Colonic mucosa (tissue), 4 donors: ENCODE results near the gene SPRYD4. TPM values are rescaled to one million over a fixed set of nuclear protein-coding genes. Genes with fewer than 3 reads are reported as not detected.
A peak's percentile ranks its signal among the peaks of the same experiment; 100 is the strongest.

Experiments
- DNase-seq: peaks from one replicate; pipeline ENCODE4 v3.0.0-alpha.2; 2020
- H3K27ac ChIP-seq: fragments of 200-600 bp; one replicate; pipeline ENCODE4 v1.8.0; 2021
- H3K27me3 ChIP-seq: fragments of 200-600 bp; one replicate; pipeline ENCODE4 v1.8.0; 2021
- H3K36me3 ChIP-seq: fragments of 200-600 bp; one replicate; pipeline ENCODE4 v1.8.0; 2021
- H3K4me1 ChIP-seq: fragments of 200-600 bp; one replicate; pipeline ENCODE4 v1.8.0; 2021; ENCODE audit warnings: mild to moderate bottlenecking
- H3K4me3 ChIP-seq: fragments of 200-600 bp; one replicate; pipeline ENCODE4 v1.8.0; 2021
- H3K9ac ChIP-seq, 2 donors: one replicate each; pipeline ENCODE4 v1.7.0; 2013; ENCODE audit warnings: control low read depth in 2 of 2, low read depth in 2 of 2, low read length in 2 of 2
- H3K9me3 ChIP-seq: fragments of 200-600 bp; one replicate; pipeline ENCODE4 v1.8.0; 2021
- intact Hi-C: fragments of 100-400 bp; cut with DNase I; formaldehyde crosslinking; loops from one replicate; pipeline ENCODE4 v1.14.1; 2022
- total RNA-seq, 2 donors: library from RNA; stranded (reverse); fragmentation: NEBNext Ultra II Directional in 1 of 2; extraction: Animal tissue kit (Norgen Biotek cat#: 25700) in 1 of 2; gene quantifications; one replicate each; pipeline ENCODE4 v1.2.1, GENCODE V29; 2021
- TF ChIP-seq, protein P1 (sequence below): fragments of 200-600 bp; IDR thresholded peaks from one replicate; pipeline ENCODE4 v1.8.0; 2022; ENCODE audit warnings: antibody characterized with exemption, mild to moderate bottlenecking
- donor health status: healthy.
- donor health status: DM: no; HTN: no; CAD: no.
- donor health status: DM: no; HTN: no; CAD: no.

The SPRYD4 gene
- total RNA-seq = 1 to 10 TPM; 4.0 to 4.2 TPM

DNA sequence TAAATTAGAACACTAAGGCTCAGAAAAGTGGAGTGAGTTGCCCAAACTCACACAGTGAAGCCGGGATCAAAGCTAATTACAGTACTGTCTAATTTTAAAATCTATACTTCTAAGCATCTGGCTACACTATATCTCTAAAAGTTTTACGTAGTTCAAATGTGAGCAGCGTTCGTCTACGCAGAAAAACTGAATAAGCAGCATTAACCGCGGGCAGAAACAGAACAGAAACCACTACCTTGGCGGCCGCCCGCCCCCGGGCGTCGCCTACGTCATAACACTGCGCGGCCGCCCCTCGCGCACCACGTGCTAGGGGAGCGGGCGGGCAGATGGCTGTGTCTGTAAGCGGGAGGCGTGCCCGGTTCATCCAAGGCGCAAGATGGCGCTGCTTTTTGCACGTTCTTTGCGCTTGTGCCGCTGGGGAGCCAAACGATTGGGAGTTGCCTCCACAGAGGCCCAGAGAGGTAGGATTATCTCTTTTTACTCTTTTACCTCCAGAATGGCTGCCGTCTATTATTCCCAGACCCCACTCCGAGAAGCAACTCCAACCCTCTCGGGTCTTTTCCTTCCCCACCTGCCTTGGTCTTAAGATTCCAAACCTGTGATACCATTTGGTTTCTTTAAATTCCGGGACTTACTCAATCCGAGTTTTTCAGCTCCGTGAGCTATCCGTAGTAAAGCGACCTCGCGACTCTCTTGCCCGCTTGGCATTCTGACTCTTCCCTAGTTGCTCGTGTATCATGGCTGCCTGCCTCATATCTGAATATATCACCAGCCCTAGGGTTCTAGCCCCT is at the start of gene SPRYD4:
Gene SPRYD4 (plus strand): TSS at position 363 of the 791 bp plus-strand sequence. CDS start 14 bp downstream, at position 377.
- no peaks in the 10 kb centered on the region for H3K9me3 ChIP-seq
- H3K9ac ChIP-seq = peak within 1 kb of the TSS; percentile 75 to 93
- TF ChIP-seq, protein P1, sequence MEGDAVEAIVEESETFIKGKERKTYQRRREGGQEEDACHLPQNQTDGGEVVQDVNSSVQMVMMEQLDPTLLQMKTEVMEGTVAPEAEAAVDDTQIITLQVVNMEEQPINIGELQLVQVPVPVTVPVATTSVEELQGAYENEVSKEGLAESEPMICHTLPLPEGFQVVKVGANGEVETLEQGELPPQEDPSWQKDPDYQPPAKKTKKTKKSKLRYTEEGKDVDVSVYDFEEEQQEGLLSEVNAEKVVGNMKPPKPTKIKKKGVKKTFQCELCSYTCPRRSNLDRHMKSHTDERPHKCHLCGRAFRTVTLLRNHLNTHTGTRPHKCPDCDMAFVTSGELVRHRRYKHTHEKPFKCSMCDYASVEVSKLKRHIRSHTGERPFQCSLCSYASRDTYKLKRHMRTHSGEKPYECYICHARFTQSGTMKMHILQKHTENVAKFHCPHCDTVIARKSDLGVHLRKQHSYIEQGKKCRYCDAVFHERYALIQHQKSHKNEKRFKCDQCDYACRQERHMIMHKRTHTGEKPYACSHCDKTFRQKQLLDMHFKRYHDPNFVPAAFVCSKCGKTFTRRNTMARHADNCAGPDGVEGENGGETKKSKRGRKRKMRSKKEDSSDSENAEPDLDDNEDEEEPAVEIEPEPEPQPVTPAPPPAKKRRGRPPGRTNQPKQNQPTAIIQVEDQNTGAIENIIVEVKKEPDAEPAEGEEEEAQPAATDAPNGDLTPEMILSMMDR = peak; percentile 25
- peak within 1 kb of the TSS; percentile 87 for H3K27ac ChIP-seq
- H3K27me3 ChIP-seq = no peaks in the 10 kb centered on the region
- intact Hi-C loops = no loop called here
- peaks cover 5% of the 10 kb centered on the region for H3K4me1 ChIP-seq
- H3K36me3 ChIP-seq = no peaks in the 10 kb centered on the region
- peak; percentile 94 for DNase-seq
- H3K4me3 ChIP-seq = peak within 1 kb of the TSS; percentile 90

DNA sequence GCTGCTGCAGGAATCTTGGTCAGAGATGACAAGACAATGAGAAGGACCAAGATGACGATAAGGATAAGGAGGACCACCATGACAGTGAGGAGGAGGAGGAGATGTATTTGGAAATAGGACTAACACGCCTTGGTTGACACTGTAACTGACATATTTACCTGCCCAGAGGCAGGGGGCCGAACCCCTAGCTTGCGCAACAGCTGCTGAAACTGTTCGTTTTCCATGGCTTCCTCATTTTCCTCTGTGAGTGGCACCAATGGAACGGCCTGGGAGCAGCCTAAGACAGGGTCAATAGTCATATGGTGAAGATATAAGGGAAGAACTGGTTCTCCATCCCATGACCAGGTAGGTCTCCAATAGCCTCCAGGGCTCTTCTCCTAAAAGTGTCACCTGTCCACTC is 48.0 kb upstream of the SPRYD4 start:
- TF ChIP-seq, protein P1 = no peak
- H3K27ac ChIP-seq = no peak overlapping the region
- intact Hi-C loops = no loop called here
- H3K9me3 ChIP-seq = no peaks in the 10 kb centered on the region
- H3K4me1 ChIP-seq = no peaks in the 10 kb centered on the region
- H3K9ac ChIP-seq = no peak overlapping the region
- DNase-seq = no peak
- H3K27me3 ChIP-seq = no peaks in the 10 kb centered on the region
- no peak overlapping the region for H3K4me3 ChIP-seq
- H3K36me3 ChIP-seq = no peaks in the 10 kb centered on the region

DNA sequence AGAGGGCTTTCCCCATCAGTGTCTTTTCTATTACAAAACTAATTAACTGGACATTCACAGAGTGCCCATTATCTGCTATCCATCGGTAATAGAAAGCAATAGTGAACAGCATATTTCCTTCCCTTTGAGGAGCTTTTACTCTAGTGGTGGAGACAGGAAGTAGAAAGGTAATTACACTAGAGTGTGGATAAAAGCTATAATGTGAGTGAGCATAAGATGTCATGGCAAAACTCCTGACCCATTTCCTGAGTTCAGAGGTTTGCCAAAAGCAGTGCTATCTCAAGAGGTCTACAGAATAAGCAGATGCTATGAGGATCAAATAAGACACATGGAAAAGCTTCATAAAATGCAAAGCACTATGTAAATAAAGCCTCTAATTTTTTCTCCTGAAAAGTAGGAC is 43.2 kb upstream of the SPRYD4 start:
- Histone ChIP-seq H3K4me1 (no peaks in the 10 kb centered on the region), H3K4me3 (no peak overlapping the region), H3K36me3 (no peaks in the 10 kb centered on the region), H3K9ac (no peak overlapping the region), H3K27ac (no peak overlapping the region), H3K9me3 (no peaks in the 10 kb centered on the region), H3K27me3 (no peaks in the 10 kb centered on the region)
- TF ChIP-seq, protein P1 = no peak
- intact Hi-C loops = no loop called here
- DNase-seq = no peak

DNA sequence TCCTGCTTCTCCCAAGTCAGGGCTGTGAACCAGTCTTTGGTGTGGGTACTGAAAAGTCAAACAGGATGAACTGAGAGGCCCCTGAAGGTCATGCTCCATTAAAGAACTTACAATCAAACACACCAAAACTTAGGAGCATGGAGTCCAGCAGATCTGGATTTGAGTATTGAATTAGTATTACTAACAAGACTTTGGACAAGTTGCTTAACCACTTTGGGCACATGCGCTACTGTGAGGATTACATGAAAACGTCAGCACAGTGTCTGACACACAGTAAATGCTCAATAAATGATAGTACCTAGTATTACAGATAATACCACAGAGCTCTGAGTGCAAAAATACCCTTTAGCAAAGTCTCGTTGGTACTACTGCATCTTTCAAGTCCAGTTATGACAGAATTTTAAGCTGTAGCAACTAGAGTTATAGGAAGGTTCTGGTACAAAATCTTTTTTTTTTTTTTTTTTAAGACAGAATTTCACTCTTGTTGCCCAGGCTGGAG is 42.4 kb upstream of the SPRYD4 start:
- Histone ChIP-seq H3K27me3 (no peaks in the 10 kb centered on the region), H3K36me3 (no peaks in the 10 kb centered on the region), H3K9me3 (no peaks in the 10 kb centered on the region), H3K4me1 (no peaks in the 10 kb centered on the region), H3K27ac (no peak overlapping the region), H3K4me3 (no peak overlapping the region), H3K9ac (no peak overlapping the region)
- intact Hi-C loops = no loop called here
- DNase-seq = no peak
- TF ChIP-seq, protein P1 = no peak

DNA sequence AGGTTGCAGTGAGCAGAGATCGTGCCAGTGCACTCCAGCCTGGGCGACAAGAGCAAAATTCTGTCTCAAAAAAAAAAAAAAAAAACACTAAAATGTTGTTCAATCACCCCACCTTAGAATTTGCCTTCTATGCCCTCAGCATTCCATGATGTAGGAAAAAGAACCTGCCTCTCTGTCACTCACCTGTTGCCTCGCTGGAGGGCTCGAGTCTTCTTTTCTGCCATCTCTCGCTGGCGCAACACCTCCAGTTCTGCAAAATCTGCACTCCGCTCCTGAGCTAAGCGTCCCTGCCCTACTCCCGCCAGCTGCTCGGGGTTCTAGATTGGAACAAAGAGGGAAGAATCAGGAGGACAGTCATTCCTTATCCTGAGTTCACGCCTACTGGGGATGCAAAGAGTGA is 37.1 kb upstream of the SPRYD4 start:
- Histone ChIP-seq H3K36me3 (no peaks in the 10 kb centered on the region), H3K27ac (no peak overlapping the region), H3K27me3 (no peaks in the 10 kb centered on the region), H3K4me3 (no peak overlapping the region), H3K9ac (no peak overlapping the region), H3K4me1 (no peaks in the 10 kb centered on the region), H3K9me3 (no peaks in the 10 kb centered on the region)
- intact Hi-C loops = no loop called here
- TF ChIP-seq, protein P1 = no peak
- DNase-seq = no peak
